ENCODE data around the gene TUBB4A. TPM values are rescaled to one million over a fixed set of nuclear protein-coding genes. Genes with fewer than 3 reads are reported as not detected.

TUBB4A gene
- total and polyA plus RNA-seq, 2 of the 8 experiments (the other 6 are each of a cell fraction or from before 2014, with no cell fraction given), result 16.8 to 30.4 TPM

- Histone ChIP-seq H2AK5ac (ENCODE audit: low read depth, low read length) (no peak overlapping the region), H3K79me1 (ENCODE audit: low read depth, low read length) (no peaks in the 10 kb centered on the region), H4K5ac (ENCODE audit: insufficient read length, low read depth, low read length) (no peak overlapping the region), H2AFZ (ENCODE audit: low read length) (no peak overlapping the region), H2BK12ac (ENCODE audit: low read depth, low read length) (no peak overlapping the region), H3K23ac (ENCODE audit: insufficient read length) (no peak overlapping the region), H2BK20ac (ENCODE audit: low read length) (no peak overlapping the region), H3K9me3 (ENCODE audit: insufficient read depth in 2 of 2, low read depth in 1 of 2, low read length in 1 of 2) (peaks cover 4 to 9% of the 10 kb centered on the region in 2 experiments; a peak in 2 of 4 replicates), H3K4me2 (ENCODE audit: insufficient read depth in 1 of 2, low read depth in 2 of 2, low read length in 2 of 2) (no peak overlapping the region), H2BK120ac (replicated peaks; ENCODE audit: low read depth, low read length) (no peak overlapping the region), H4K20me1 (replicated peaks in 1 of 2; ENCODE audit: control insufficient read depth in 1 of 2, insufficient read depth in 2 of 2, low read length in 2 of 2) (no peaks in the 10 kb centered on the region), H3K56ac (replicated peaks; ENCODE audit: insufficient read length, low read depth, low read length) (no peak overlapping the region), H3K4me1 (replicated peaks in 1 of 4; ENCODE audit: control insufficient read depth in 3 of 4, insufficient read depth in 4 of 4, low read length in 3 of 4) (no peaks in the 10 kb centered on the region), H2BK5ac (ENCODE audit: low read depth, low read length) (no peak overlapping the region), H3K23me2 (ENCODE audit: low read depth, low read length) (no peaks in the 10 kb centered on the region), H2BK15ac (ENCODE audit: low read length) (no peak overlapping the region), H3K36me3 (ENCODE audit: control insufficient read depth in 2 of 4, insufficient read depth in 4 of 4, low read length in 3 of 4) (no peaks in the 10 kb centered on the region), H3K27ac (ENCODE audit: low read depth, low read length) (no peak overlapping the region), H3K4ac (replicated peaks; ENCODE audit: insufficient read length, low read depth, low read length) (no peak overlapping the region), H4K91ac (replicated peaks; ENCODE audit: insufficient read length, low read length) (no peak overlapping the region), H3K4me3 (ENCODE audit: extremely low read depth in 1 of 4, insufficient read depth in 2 of 4, low read depth in 3 of 4, low read length in 4 of 4) (no peak overlapping the region), H3K18ac (ENCODE audit: extremely low read depth, low read length) (no peak overlapping the region), H3K27me3 (replicated peaks in 1 of 4; ENCODE audit: control insufficient read depth in 3 of 4, extremely low read depth in 1 of 4, insufficient read depth in 3 of 4, low read length in 3 of 4) (no peaks in the 10 kb centered on the region), H3K9ac (replicated peaks in 1 of 4; ENCODE audit: extremely low read depth in 1 of 4, low read depth in 3 of 4, low read length in 3 of 4) (no peak overlapping the region), H4K8ac (ENCODE audit: extremely low read depth, insufficient read depth, low read length) (no peak overlapping the region), H3K79me2 (ENCODE audit: control insufficient read depth in 1 of 2, insufficient read depth in 2 of 2, low read length in 2 of 2) (no peaks in the 10 kb centered on the region), H3K14ac (ENCODE audit: insufficient read length) (no peak overlapping the region)
- DNase-seq (ENCODE audit: low read depth in 1 of 2, low spot score in 2 of 2), result no peak
- ChIA-PET CTCF (ENCODE audit: partially characterized antibody) (interaction anchor here (1.1 to 1.2 kb wide), 2 partner anchors 10 to 21 kb away, joined by 3 to 7 read pairs; no protein-coding TSS in a partner anchor), POLR2A (ENCODE audit: partially characterized antibody) (interaction anchor here (0.7 to 1.1 kb wide), 3 partner anchors 10 to 68 kb away, joined by 3 read pairs; partner anchors contain the start of gene TNFSF9)
- FAIRE-seq, result no peak
- WGBS, 2 experiments (ENCODE audit: extremely low coverage in 1 of 2, insufficient coverage in 1 of 2, insufficient read length in 1 of 2, insufficient replicate concordance in 2 of 2, low coverage in 1 of 2, low lambda C conversion rate in 2 of 2, missing lambda C conversion rate in 1 of 2), result 88% methylated on average over 13 of the region's 13 CpGs; no CpG with 5 or more reads in 1 of the 2 experiments
- TF ChIP-seq POLR2AphosphoS5 (IDR thresholded peaks at IDR 0.05; ENCODE audit: low read depth, low read length) (no peak), SP2 (IDR thresholded peaks at IDR 0.05; ENCODE audit: low read length) (no peak), CREB1 (IDR thresholded peaks at IDR 0.05) (no peak), SIX5 (IDR thresholded peaks at IDR 0.05; ENCODE audit: low read depth, low read length) (no peak), POLR2A (IDR thresholded peaks at IDR 0.05; ENCODE audit: control extremely low read depth in 1 of 2, low read depth in 2 of 2, low read length in 2 of 2) (no peak), SAP30 (IDR thresholded peaks at IDR 0.05; ENCODE audit: insufficient read depth, insufficient replicate concordance, low read length) (no peak), EZH2 (IDR thresholded peaks at IDR 0.05; ENCODE audit: low read depth, low read length, severe bottlenecking) (no peak), CEBPB (IDR thresholded peaks at IDR 0.05; ENCODE audit: low read depth, low read length) (no peak), SRF (IDR thresholded peaks at IDR 0.05; ENCODE audit: low read depth, low read length) (no peak), CTCF (IDR thresholded peaks at IDR 0.05; ENCODE audit: control extremely low read depth in 1 of 3, insufficient read depth in 1 of 3, low read depth in 1 of 3, low read length in 3 of 3) (no peak), SIN3A (conservative IDR thresholded peaks at IDR 0.05 in 1 of 2, IDR thresholded peaks at IDR 0.05 in 1 of 2; ENCODE audit: low read depth in 1 of 2, low read length in 2 of 2) (no peak)
Measured at GRCh38 chr19:6540918-6541689, 39.0 kb upstream of the TUBB4A start.

Measured in H1 (cell line).